NT2/D1 (cell line): Measurements from ENCODE around the gene SP8.

Experiments
- SUZ12 ChIP-seq: IDR thresholded peaks from 2 replicates; pipeline ENCODE4 v1.6.1; 2011; ENCODE audit not compliant: insufficient read length, insufficient read depth; ENCODE audit errors: extremely low read depth
- YY1 ChIP-seq: IDR thresholded peaks from 2 replicates; pipeline ENCODE4 v1.6.1; 2011; ENCODE audit not compliant: insufficient read length, insufficient read depth

DNA sequence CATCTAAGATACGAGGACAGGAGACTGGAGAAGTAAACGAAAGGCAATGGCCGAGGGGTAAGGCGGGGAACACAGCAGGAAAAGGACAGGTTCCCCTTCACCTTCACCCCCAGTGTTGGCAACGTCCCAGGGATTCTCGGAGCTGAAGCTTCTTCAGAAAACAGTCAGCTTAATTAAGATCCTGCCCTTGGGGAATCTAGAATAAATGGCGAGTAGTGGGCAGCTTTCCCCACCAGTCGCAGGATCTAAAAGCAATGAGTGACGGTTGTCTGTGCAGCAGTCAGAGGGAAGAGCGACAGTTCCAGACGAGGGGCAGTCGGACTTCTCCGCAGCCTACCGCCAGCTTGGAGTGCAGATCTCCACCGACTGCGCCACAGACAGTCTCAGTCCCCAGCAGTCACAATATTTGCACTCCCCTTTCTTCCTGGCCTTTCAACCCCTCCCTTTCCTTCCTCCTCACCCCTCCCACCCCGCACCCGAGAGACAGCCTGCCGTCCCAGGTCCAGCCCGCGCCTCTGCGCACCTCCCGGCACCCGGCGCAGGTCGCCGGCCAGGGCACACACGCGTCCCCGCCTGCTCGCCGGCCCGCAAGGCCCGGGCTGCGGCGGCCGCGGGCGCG, 10.9 kb upstream of the SP8 start:
- TF ChIP-seq SUZ12 (no peak), YY1 (no peak)
